ENCODE measurements around the gene ZNF397.

Gene ZNF397

DNA sequence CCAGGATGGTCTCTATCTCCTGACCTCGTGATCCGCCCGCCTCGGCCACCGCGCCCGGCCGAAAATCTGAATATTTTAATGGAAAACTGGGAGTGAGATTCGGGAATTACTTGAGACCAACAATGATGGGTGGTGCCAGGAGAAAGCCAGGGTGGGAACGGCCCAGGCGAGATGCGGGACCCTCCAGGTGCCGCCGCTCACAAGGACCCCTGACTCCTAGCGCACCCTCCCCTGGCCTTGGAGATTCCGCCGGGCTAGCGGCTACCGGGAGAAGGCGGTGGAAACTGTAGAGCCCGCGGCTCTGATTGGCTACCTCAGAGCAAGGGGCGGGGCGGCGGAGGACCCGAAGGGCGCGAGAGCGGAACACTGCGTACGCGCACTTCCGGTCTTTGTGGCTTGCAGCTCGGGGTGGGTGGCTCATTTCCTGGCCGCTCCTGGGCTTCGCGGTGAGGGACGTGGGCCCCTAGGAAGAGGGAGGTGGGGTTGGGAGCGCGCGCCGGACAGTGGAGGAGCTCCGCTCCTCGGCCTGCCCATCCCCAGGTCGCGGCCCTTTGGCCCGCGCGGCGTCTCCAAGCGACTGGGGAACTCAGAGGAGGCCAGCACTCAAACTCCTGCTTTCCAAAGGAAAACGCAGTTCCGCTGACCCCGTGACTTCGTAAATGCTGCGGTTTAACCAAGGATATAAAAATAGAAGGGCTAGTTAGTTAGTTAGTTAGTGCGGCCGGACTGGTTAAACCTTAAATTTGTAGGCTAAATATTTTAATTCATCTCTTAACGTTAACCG, at the start of gene ZNF397:
Gene ZNF397, plus strand, starts transcription at position 371 of the 784 bp plus-strand sequence. CDS start 1,437 bp downstream, outside the sequence.
- Histone ChIP-seq H3K9me3 (ENCODE audit: insufficient read depth, low read length, severe bottlenecking) (no peaks in the 10 kb centered on the region), H2AFZ (ENCODE audit: low read depth, low read length) (peak within 1 kb of the TSS; percentile 100), H3K36me3 (ENCODE audit: insufficient read depth, low read length) (peaks cover 33% of the 10 kb centered on the region), H3K27me3 (ENCODE audit: insufficient read depth, low read length, poor library complexity) (no peaks in the 10 kb centered on the region), H3K9ac (ENCODE audit: low read depth, low read length) (peak within 1 kb of the TSS; percentile 87), H4K20me1 (ENCODE audit: insufficient read depth, low read length) (no peaks in the 10 kb centered on the region), H3K79me2 (ENCODE audit: insufficient read depth, low read length) (peaks cover 29% of the 10 kb centered on the region), H3K4me3 (ENCODE audit: low read depth in 1 of 2, low read length in 2 of 2) (peak within 1 kb of the TSS; percentile 81 to 87), H3K4me1 (ENCODE audit: insufficient read depth, low read length) (peaks cover 20% of the 10 kb centered on the region), H3K27ac (ENCODE audit: low read length) (peak within 1 kb of the TSS; percentile 85), H3K4me2 (ENCODE audit: insufficient read depth, low read length) (peak within 1 kb of the TSS; percentile 90)
- peak; percentile 99 for ATAC-seq (ENCODE audit: insufficient read depth, low read depth)
- no peak for TF ChIP-seq EZH2 (IDR thresholded peaks at IDR 0.05; ENCODE audit: borderline replicate concordance, low read depth, low read length, severe bottlenecking)
- TF ChIP-seq, protein P1, sequence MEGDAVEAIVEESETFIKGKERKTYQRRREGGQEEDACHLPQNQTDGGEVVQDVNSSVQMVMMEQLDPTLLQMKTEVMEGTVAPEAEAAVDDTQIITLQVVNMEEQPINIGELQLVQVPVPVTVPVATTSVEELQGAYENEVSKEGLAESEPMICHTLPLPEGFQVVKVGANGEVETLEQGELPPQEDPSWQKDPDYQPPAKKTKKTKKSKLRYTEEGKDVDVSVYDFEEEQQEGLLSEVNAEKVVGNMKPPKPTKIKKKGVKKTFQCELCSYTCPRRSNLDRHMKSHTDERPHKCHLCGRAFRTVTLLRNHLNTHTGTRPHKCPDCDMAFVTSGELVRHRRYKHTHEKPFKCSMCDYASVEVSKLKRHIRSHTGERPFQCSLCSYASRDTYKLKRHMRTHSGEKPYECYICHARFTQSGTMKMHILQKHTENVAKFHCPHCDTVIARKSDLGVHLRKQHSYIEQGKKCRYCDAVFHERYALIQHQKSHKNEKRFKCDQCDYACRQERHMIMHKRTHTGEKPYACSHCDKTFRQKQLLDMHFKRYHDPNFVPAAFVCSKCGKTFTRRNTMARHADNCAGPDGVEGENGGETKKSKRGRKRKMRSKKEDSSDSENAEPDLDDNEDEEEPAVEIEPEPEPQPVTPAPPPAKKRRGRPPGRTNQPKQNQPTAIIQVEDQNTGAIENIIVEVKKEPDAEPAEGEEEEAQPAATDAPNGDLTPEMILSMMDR (IDR thresholded peaks at IDR 0.05; ENCODE audit: borderline replicate concordance, extremely low read depth, low read length, poor library complexity, severe bottlenecking), result no peak
- DNase-seq, result peak; percentile 97

DNA sequence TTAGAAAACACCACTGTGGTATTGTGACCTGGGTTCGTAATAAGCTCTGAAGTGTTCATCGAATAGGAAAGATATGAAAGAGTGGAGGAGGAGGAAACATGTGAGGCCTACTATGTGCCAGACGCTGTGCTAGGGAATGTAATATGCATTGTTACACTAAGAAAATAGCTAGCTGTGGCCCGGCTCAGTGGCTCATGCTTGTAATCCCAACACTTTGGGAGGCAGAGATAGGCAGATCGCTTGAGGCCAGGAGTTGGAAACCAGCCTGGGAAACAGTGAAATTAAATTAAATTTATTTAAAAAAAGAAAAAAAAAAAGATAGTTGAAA, 49.2 kb upstream of the ZNF397 start:
- Histone ChIP-seq H3K4me3 (ENCODE audit: low read depth in 1 of 2, low read length in 2 of 2) (no peak overlapping the region), H3K27ac (ENCODE audit: low read length) (no peak overlapping the region), H3K27me3 (ENCODE audit: insufficient read depth, low read length, poor library complexity) (no peaks in the 10 kb centered on the region), H3K36me3 (ENCODE audit: insufficient read depth, low read length) (no peaks in the 10 kb centered on the region), H3K79me2 (ENCODE audit: insufficient read depth, low read length) (no peaks in the 10 kb centered on the region), H3K9me3 (ENCODE audit: insufficient read depth, low read length, severe bottlenecking) (no peaks in the 10 kb centered on the region), H3K4me2 (ENCODE audit: insufficient read depth, low read length) (no peak overlapping the region), H2AFZ (ENCODE audit: low read depth, low read length) (no peak overlapping the region), H3K9ac (ENCODE audit: low read depth, low read length) (no peak overlapping the region), H4K20me1 (ENCODE audit: insufficient read depth, low read length) (no peaks in the 10 kb centered on the region), H3K4me1 (ENCODE audit: insufficient read depth, low read length) (no peaks in the 10 kb centered on the region)
- DNase-seq, result no peak
- ATAC-seq (ENCODE audit: insufficient read depth, low read depth), result no peak
- no peak for TF ChIP-seq EZH2 (IDR thresholded peaks at IDR 0.05; ENCODE audit: borderline replicate concordance, low read depth, low read length, severe bottlenecking)
- TF ChIP-seq, protein P1 (IDR thresholded peaks at IDR 0.05; ENCODE audit: borderline replicate concordance, extremely low read depth, low read length, poor library complexity, severe bottlenecking), result no peak

DNA sequence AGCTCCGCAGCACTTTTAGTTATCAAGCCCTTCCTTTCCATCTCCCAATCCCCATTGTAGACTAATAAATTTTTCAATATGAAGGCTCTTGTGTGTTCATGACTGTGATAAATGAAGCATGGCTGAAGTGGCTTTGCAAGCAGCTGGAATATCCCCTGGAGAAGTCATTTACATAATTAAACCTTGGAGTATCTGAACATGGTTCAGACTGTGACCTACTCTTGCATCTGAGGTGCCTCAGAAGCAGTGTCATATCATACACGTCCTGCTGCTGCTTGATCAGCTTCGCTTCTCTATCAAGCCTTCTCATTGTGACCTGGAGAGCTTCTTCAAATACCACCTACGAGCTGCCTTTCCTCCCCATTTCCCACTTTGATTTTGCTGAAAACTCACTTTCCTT, 48.4 kb upstream of the ZNF397 start:
- no peak for DNase-seq
- H4K20me1 ChIP-seq (ENCODE audit: insufficient read depth, low read length), result no peaks in the 10 kb centered on the region
- H3K79me2 ChIP-seq (ENCODE audit: insufficient read depth, low read length), result no peaks in the 10 kb centered on the region
- ATAC-seq (ENCODE audit: insufficient read depth, low read depth), result no peak
- H2AFZ ChIP-seq (ENCODE audit: low read depth, low read length), result 0 out of 2 replicates have a peak overlapping the region, but pooled peaks have one; percentile 8
- no peak for TF ChIP-seq EZH2 (IDR thresholded peaks at IDR 0.05; ENCODE audit: borderline replicate concordance, low read depth, low read length, severe bottlenecking)
- TF ChIP-seq, protein P1 (IDR thresholded peaks at IDR 0.05; ENCODE audit: borderline replicate concordance, extremely low read depth, low read length, poor library complexity, severe bottlenecking), result no peak
- no peak overlapping the region for H3K9ac ChIP-seq (ENCODE audit: low read depth, low read length)
- no peaks in the 10 kb centered on the region for H3K36me3 ChIP-seq (ENCODE audit: insufficient read depth, low read length)
- no peak overlapping the region for H3K27ac ChIP-seq (ENCODE audit: low read length)
- H3K27me3 ChIP-seq (ENCODE audit: insufficient read depth, low read length, poor library complexity), result no peaks in the 10 kb centered on the region
- no peak overlapping the region for H3K4me2 ChIP-seq (ENCODE audit: insufficient read depth, low read length)
- H3K4me1 ChIP-seq (ENCODE audit: insufficient read depth, low read length), result no peaks in the 10 kb centered on the region
- no peaks in the 10 kb centered on the region for H3K9me3 ChIP-seq (ENCODE audit: insufficient read depth, low read length, severe bottlenecking)
- no peak overlapping the region for H3K4me3 ChIP-seq (ENCODE audit: low read depth in 1 of 2, low read length in 2 of 2)

All from DND-41 (cell line).